T-helper 2 cell treated with Interferon-gamma antibody and Interleukin-4, amounts not matched to agents 100 ng/mL and 5 ng/mL, for 36 hours (primary cell): ENCODE data around the gene SSTR3. TPM values are rescaled to one million over a fixed set of nuclear protein-coding genes. Genes with fewer than 3 reads are reported as not detected.

Experiments
- intact Hi-C: fragments of 100-400 bp; cut with micrococcal nuclease; formaldehyde crosslinking; loops from one replicate; pipeline ENCODE4 v1.15.1; 2023
- total RNA-seq: library from RNA; stranded (reverse); gene quantifications from 2 replicates; pipeline ENCODE4 v1.2.3, GENCODE V29; 2022

Gene SSTR3
- total RNA-seq, 1 donor from 2014 or later: 0.64 TPM

DNA sequence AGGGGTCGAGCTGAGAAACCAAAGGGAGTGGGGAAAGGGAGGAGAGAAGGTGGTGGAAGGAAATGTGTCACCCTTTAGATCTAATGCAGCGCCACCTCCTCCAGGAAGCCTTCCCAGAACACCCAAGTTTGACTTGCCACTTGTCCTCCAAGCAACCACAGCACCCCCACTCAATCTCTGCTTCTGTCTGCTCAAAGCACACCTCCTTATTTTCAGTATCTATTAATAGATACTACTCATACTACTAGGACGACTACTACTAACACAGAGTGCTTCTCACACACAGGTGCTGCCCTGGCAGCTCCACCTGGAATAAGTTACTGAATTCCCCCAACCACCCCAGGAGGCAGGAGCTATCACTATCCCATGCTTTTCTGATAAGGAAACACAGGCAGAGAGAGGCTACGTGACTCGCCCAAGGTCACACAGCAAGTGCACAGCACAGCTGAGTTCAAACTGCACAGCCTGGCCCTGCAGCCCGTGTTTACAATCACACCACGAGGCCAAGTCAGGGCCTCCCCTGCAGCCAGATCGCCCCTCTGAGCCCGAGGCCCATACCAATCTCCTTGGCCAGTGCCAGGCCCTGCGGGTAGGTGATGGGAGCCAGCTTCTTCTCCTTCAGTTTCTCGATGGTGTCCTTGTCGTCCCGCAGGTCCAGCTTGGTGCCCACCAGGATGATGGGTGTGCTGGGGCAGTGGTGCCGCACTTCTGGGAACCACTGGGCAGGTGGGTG, 18.6 kb upstream of the SSTR3 start:
- intact Hi-C loops: loop anchor here (1.0 to 5.0 kb wide), 4 partner anchors 11 to 84 kb away; partner anchors contain the start of gene IL2RB

DNA sequence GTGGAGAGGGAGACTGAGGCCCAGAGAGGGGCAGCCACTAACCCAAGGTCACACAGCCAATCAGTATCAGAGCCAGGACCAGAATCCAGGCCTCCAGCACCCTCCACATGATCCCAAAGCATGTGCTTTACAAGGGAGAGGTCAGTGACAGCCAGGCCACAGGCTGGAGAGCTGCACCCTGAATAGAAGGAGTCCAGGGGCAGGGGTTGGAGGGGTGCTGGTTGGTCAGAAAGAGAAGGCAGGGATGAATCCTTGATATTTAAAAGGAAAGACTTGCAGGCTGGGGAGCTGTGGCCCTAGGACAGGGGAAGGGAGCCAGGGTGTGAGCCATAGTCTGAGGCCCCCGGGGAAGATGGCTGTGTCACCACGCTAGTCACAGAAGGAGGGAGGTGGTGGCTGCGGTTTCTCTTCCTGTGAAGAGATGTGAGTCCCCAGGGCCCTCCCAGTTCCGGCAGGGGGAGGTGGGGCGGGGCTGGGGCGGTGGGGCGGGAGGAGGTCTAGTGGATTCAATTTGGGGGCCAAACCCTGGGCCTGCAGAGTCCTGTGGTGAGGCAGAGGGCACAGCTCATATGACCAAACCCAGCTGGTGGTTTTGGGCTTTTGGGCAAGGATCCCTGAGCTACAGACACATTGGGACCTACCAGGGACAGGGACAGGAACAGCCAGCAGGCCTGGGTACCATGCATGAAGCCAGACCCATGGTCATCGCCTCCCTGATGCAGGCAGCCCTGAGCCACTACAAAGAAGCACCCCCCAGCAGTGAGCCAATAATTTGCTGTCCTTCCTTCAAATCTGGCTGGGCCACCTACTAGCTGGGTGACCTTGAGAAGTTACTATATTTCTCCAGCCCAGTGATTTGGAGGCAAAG, 17.8 kb upstream of the SSTR3 start:
- intact Hi-C loops: loop anchor here (1.0 to 5.0 kb wide), 5 partner anchors 11 to 151 kb away; partner anchors contain the start of gene IL2RB

DNA sequence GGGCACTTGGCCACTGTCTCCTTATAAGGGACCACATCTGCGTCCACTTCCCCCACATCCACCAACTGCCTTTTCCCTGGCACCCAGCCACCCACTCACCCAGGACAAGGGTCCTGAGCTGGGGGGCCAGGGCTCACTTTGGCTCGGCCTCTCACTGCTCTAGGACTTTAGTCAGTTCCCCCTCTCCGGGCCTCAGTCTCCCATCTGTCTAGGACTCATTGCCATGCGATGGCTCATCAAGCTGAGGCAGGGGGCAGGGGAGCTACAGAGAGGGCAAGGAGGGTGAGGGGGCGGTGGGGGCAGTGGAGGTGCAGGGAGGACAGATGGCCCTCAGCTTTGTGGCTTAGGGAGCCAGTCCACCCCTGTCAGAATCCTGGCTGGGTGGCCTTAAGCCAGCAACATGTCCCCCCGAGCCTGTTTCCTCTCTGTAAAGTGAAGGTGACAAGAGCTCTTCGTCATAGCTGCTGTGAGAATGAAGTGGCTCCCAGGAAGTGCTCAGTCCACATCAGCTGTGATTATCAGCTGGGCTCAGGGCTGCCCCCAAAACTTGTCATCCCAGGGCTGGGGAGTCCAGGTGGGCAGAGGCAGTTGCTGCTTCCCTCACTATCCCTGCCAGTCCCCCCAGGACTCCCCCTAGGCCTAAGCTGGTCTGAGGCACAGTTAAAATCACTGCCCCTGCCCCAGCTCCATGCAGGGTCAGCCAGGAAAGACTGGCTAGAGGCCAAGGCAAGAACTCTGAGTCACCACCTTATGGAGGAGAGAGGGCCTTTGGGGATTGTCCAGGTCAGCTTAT, 16.9 kb upstream of the SSTR3 start:
- intact Hi-C loops: loop anchor here (2.0 kb wide), 1 partner anchor 150 kb away; no protein-coding TSS in a partner anchor

DNA sequence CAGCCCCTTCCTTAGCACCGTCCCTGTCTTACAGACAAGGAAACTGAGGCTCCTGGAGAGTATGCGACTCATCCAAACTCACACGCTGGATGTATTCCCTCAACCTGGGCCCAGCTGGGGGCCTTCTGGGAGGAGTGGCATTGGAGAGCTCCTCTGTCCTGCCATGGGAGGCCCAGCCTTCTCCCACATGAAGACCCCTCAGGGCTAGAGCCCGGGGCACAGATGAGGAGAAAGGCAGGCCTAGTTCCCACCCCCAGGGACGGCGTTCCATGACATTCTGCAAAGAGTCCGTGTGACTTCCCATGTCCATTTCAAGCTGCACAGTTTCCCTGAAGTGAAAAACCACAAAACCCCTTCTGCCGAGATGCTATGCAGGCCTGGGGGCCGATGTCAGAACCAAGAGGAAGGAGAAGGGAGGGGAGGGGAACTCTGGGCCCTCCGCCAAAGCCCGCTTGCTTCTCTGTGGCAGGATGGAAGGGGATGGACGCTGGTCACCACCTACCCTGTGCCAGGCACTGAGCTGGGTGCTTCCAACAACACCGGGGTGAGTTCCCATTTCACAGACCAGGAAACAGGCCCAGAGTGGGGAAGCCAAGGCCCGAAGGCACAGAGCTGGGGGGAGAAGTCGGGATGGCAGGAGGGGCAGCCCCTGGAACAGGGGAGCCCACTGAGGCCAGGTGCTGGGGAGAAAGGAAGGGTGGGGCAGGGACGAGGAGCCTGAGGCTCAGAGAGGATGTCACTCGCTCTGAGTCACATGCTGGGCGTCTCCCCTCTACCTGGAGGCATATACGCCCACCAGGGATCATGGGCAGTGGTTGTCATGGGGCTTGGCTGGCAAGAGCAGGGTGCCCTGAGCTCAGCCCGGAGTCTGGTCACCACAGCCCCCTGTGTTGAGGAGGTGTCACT, 16.1 kb upstream of the SSTR3 start:
- intact Hi-C loops: loop anchor here (2.0 kb wide), 1 partner anchor 150 kb away; no protein-coding TSS in a partner anchor

DNA sequence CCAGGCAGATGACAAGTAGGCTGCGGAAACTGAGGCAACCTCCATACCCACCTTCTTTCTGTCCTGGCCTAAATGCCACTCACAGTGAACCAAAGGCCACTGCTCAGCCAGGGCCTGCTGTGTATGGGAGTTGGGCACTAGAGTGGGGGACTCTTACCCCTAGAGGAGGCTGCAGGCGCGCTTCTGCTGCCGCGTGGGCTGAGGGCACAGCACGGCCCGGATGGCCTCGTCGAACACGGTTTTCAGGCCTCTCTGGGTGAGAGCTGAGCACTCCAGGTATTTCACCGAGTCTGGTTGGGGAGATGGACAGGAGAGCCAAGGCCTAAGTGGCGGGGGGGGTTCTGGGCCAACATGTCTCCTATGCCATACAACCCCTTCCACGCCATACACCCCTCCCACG, 14.2 kb upstream of the SSTR3 start:
- intact Hi-C loops: no loop called here

DNA sequence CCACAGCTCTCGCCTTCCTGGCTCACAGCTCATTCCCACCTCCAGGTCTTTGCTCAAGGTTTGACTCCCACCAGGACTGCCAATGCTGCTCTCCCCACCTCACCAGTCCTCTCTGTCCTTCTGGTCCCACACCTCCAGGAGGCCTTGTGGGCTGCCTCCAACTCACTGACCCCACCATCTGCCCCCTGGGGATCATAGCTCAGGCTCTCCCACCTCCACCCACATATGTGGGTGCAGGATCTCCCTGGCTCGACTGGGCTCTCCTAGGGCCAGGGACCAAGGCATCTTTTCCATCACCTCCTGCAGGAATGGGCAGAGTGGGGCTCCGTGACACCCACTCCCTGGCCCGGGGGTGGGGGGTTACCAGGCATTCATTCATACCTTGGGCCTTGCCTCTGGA, 13.8 kb upstream of the SSTR3 start:
- intact Hi-C loops: no loop called here

DNA sequence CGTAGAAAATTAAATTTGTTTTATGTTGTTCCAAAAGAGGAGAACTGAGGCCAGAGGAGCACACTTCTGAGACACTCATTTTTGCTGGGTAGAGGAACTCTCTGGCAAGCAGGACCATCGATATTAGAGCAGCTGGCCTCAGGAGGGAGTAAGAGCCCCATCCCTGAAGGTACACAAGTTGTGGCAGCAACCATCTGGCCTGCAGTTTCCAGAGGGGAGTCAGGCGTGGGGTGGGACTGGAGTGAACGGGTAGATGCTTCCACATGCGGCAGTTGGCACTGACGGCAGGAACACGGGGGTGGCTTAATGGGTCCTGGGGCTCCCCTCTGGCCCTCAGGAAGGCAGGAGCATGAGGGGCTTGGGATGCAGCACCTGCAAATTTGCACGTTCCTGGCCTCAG, 13.2 kb upstream of the SSTR3 start:
- intact Hi-C loops: no loop called here

DNA sequence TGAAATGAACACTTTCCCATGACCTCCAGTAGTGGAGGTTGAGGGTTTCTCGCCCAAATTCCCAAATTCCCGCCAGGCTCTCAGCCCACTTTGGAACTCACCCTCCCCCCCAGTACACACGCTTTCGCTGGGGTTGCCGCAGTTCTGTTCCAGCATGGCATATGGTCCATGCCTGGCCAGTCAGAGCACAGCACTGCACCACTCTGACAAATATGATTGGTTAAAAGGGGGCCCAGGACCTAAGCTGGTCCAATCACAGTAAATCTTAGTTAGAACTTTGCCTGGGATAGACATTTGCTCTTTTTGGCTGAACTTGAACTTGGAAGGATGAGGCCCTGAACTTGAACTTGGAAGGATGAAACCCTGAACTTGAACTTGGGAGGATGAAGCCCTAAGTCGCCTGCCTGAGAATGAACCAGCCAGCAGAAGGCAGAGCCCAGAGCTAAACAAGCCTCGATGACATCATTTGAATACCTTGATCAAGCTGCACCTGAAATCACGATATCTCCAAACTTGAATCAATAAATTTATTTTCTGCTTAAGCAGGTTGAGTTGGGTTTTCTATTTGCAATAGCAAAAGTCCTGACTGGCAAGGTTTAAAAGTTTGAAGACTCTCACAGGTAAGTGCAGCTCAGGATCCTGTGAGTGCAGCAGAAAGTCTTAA, 12.6 kb upstream of the SSTR3 start:
- intact Hi-C loops: no loop called here

DNA sequence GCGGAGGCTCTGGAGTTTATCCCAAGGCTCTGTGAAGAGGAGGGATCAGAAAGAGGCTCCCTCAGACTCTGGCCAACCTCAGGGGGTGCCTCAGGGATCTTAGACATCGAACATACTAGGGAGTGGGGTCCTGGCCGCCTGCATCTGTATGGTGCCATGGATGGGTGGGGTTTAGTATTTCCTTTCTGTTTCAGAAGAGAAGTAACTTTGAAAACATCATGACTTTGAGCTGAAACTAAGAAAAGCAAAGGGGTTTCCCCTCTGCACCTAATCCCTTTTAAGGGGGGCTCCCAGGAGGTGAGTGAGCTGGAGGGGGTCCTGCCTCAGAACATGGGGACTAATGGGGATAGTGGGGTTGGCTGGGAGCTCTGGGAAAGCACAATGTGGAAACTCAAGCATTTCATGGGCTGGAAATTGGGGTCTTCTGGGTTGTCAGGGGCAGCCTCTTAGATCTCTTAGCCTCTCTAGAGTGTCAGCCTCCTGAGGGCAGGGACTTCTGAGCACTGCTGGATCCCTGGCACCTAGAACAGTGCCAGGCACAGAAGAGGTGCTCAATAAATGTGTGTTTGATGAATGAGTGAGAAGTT, 11.8 kb upstream of the SSTR3 start:
- intact Hi-C loops: no loop called here

DNA sequence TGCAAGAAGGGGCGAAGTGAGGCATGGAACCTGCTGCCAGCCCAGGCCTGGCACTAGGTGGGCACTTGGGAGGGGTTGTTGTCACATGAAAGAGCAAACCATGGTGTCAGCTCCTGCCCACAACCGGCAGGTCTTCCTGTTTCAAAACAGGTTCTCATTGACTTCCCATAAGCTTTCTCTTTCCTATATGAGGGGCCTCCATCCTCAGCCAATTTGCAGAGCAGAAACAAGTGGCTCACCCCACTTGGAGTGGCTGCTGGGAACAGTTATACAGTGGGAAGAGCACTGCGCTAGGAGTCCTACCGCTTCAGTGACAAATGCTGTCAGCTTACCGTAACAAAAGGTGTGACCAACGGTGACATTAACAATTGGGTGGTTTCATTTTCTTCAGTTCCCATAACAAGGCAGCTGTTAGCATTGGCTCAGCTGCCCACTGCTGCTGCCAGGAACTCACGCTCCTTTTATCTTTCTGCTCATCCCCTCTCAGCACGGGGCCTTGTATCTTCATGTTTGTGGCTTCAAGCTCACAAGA, 10.2 kb upstream of the SSTR3 start:
- intact Hi-C loops: no loop called here

DNA sequence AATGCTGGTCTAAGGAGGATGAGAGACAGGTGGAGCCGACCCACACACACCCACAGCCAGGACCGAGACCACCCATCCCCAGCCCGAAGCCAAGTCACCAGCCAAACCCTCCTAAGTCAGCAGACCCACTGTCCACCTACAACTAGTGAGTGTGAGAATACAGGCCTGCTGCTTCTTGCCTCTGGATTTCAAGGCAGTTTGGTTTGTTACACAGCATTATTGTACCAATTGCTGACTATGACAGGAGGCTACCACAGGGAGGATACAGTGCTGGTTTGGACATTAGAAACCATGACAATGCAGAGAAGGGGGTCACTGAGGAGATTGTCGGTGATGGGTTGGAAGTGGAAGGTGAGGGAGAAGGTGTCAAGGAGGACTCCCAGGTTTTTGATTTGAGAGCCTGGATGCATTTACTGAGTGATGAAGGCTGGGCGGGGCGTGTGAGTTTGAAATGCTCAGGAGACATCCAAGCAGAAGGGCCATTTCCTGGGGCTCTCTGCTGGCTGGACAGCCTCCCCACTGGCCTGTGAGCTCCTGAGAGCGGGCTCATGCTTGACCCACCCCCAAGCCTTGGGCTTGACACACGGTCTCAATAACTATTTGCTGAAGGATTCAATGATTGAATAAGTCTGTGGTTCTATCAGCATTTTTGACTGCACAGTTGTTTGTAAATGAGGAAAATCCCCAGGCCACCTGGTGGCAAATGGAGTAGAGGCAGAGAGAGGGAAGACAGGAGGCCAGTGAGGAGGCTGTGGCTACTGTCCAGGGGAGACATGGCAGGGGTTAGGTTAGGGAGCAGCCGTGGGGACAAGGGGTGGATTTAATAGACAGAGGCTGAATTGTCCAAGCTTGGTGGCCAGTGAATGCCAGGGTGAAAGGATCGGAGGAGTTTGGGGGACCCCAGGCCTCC, 9.4 kb upstream of the SSTR3 start:
- intact Hi-C loops: no loop called here

DNA sequence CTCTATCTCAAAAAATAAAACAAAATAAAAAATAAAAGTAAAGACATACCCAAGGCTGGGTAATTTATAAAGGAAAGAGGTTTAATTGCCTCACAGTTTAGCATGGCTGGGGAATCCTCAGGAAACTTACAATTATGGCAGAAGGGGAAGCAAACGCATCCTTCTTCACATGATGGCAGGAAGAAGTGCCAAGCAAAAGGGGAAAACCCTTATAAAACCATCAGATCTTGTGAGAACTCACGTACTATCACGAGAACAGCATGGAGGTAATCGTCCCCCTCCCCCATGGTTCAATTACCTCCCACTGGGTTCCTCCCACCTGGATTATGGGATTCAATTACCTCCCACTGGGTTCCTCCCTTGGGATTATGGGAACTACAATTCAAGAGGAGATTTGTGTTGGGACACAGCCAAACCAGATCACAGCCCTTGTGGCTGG, 8.3 kb upstream of the SSTR3 start:
- intact Hi-C loops: no loop called here

DNA sequence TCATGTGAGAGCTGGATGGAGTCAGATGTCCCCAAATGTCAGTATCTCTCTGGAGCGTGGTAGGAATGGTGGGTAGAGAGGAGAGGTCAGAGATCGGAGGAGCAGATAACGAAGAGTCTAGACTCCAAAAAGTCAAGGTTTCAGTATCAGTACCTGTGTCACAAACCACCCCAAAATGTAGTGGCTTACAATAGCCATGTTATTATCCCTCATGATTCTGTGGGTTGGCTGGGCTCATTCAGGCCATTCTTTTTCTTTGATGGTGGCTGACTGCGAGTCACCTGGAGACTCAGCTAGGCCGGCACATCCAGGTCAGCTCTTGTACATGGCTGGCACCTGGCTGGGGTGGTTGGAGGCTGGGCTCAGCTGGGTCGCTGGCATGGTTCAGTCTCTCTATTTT, 7.3 kb upstream of the SSTR3 start:
- intact Hi-C loops: loop anchor here (1.0 kb wide), 2 partner anchors 11 to 20 kb away; no protein-coding TSS in a partner anchor

DNA sequence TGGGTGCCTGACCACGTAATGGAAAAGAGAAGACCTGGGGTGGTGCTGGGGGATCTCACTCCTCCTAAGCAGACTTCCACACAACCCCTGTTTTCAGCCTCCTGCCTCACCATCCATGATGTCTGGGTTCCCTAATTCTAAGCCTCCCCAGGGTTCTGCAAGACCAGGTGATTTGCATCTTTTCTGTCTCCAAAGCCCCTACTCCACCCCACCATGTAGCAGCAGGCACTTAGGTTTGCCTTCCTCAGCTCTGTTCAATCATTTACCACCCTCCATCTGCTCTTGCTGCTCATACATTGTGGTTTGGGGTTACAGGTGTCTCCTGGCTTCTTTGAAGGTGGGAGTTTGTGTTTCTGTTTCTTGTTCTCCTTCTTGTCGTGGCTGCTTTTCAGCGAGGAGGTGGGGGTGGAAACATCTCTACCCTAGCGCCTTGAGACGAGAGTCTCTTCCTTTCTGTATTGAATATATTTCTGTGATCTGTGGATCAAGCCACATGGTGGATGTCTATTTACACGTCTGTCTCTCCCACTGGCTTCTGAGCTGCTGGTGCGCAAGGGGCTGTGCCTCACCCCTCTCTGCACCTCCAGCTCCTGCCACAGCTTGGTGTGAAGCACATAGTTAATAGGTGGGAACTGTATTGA, 6.6 kb upstream of the SSTR3 start:
- intact Hi-C loops: loop anchor here (1.0 kb wide), 2 partner anchors 11 to 20 kb away; no protein-coding TSS in a partner anchor

DNA sequence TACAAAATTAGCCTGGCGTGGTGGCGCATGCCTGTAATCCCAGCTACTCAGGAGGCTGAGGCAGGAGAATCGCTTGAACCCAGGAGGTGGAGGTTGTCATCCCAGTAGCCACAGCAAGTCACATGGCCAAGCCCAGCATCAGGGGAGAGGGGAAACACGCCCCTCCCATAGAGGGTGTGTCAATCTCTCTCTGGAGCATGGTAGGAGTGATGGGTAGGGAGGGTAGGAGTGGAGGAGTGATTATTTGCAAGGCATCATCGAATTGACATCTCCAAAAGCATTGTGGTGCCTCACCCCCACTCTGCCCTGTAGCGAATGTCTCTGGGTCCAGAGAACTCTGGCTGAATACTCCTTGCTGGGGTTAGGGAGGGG, 6.1 kb upstream of the SSTR3 start:
- intact Hi-C loops: no loop called here

DNA sequence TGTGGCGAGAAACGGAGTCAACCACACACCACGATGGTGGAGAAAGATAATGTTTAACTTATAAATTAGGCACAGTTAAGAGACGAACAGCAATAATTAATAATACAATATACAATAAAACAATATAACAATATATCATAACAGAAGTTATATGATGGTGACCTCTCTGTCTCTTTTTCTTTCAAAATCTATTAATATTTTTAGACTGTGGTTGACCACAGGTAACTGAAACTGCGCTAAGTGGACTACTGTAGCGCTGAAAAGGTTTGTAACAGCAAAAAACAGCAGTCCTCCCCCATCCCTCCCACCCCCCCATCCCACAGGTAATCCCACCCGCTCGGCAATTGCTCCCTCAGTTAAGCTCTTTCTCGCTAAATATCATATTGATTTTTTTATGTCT, 3.6 kb upstream of the SSTR3 start:
- intact Hi-C loops: no loop called here

DNA sequence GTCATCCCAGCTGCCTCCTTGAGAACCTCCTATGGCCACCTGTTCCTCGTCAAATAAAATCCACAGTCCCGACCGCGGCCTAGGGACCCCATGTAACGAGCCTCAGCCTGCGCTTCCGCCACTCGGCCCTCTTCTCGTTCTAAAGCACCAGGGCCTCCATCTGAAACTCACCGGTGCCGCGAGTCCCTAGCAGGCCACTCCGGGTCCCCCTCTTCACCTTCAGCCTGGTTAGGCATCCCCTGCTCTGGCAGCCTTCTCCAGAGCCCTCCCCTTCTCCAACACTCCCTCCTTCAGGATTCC, 2.4 kb upstream of the SSTR3 start:
- intact Hi-C loops: no loop called here
